ES-I3 (cell line): Measurements from ENCODE around the gene USP10.

Experiments used
- H3K36me3 ChIP-seq: 2 replicates; pipeline ENCODE4 v1.6.1; 2013; ENCODE audit warnings: mild to moderate bottlenecking, low read length, control low read depth, moderate library complexity; ENCODE audit not compliant: insufficient read depth
- H3K4me1 ChIP-seq: 2 replicates; pipeline ENCODE4 v1.6.1; 2013; ENCODE audit warnings: mild to moderate bottlenecking, control low read depth, low read length; ENCODE audit not compliant: insufficient read depth
- H3K9ac ChIP-seq: 2 replicates; pipeline ENCODE4 v1.6.1; 2013; ENCODE audit warnings: low read depth, mild to moderate bottlenecking, low read length, moderate library complexity
- H3K9me3 ChIP-seq: 2 replicates; pipeline ENCODE4 v1.6.1; 2013; ENCODE audit warnings: mild to moderate bottlenecking, low read length, moderate library complexity; ENCODE audit not compliant: control insufficient read depth, insufficient read depth

Gene USP10

GRCh38 chr16:84699712-84700445 lies at the start of gene USP10:
TSS of gene USP10 (plus strand) at chr16:84700000. CDS start at chr16:84700091, 91 bp downstream.
- Histone ChIP-seq H3K36me3 (no peaks in the 10 kb centered on the region), H3K9ac (peak within 1 kb of the TSS; percentile 99)

GRCh38 chr16:84650062-84650991 lies 49.5 kb upstream of the USP10 start:
- Histone ChIP-seq H3K9ac (no peak overlapping the region), H3K9me3 (no peaks in the 10 kb centered on the region), H3K36me3 (no peaks in the 10 kb centered on the region), H3K4me1 (peaks cover 7% of the 10 kb centered on the region)

More at GRCh38 chr16:84699712-84700445, at the start of gene USP10:
- peaks cover 18% of the 10 kb centered on the region for H3K4me1 ChIP-seq
- H3K9me3 ChIP-seq: no peaks in the 10 kb centered on the region

- no peaks in the 10 kb centered on the region for H3K36me3 ChIP-seq
- no peaks in the 10 kb centered on the region for H3K9me3 ChIP-seq
- no peak overlapping the region for H3K9ac ChIP-seq
- peaks cover 7% of the 10 kb centered on the region for H3K4me1 ChIP-seq
These were observed 47.2 kb upstream of the USP10 start for GRCh38 chr16:84652566-84652965.

- no peak overlapping the region for H3K9ac ChIP-seq
- H3K9me3 ChIP-seq: no peaks in the 10 kb centered on the region
- H3K36me3 ChIP-seq: no peaks in the 10 kb centered on the region
- peaks cover 7% of the 10 kb centered on the region for H3K4me1 ChIP-seq
These were observed 45.6 kb upstream of the USP10 start for GRCh38 chr16:84654238-84654637.

GRCh38 chr16:84654998-84655397 lies 44.8 kb upstream of the USP10 start:
- Histone ChIP-seq H3K4me1 (peaks cover 3% of the 10 kb centered on the region; the same call in 1 of the 2 replicates), H3K9me3 (no peaks in the 10 kb centered on the region), H3K9ac (no peak overlapping the region), H3K36me3 (0 out of 2 replicates have a peak, but pooled peaks cover 2% of the 10 kb centered on the region)

- Histone ChIP-seq H3K9me3 (no peaks in the 10 kb centered on the region), H3K9ac (no peak overlapping the region), H3K36me3 (peaks cover 6% of the 10 kb centered on the region; the same call in 1 of the 2 replicates), H3K4me1 (no peaks in the 10 kb centered on the region)
These were observed 43.2 kb upstream of the USP10 start for GRCh38 chr16:84656649-84657048.

- Histone ChIP-seq H3K36me3 (peaks cover 6% of the 10 kb centered on the region; the same call in 1 of the 2 replicates), H3K9me3 (no peaks in the 10 kb centered on the region), H3K9ac (no peak overlapping the region), H3K4me1 (no peaks in the 10 kb centered on the region)
These were observed 42.5 kb upstream of the USP10 start for GRCh38 chr16:84657229-84657837.

- peaks cover 6% of the 10 kb centered on the region; the same call in 1 of the 2 replicates for H3K36me3 ChIP-seq
- no peaks in the 10 kb centered on the region for H3K4me1 ChIP-seq
- H3K9ac ChIP-seq: no peak overlapping the region
- H3K9me3 ChIP-seq: no peaks in the 10 kb centered on the region
These were observed 41.1 kb upstream of the USP10 start for GRCh38 chr16:84658690-84659089.

- H3K4me1 ChIP-seq: no peaks in the 10 kb centered on the region
- H3K36me3 ChIP-seq: peaks cover 6% of the 10 kb centered on the region; the same call in 1 of the 2 replicates
- no peaks in the 10 kb centered on the region for H3K9me3 ChIP-seq
- H3K9ac ChIP-seq: no peak overlapping the region
These were observed 40.0 kb upstream of the USP10 start for GRCh38 chr16:84659656-84660300.

GRCh38 chr16:84660973-84661372 lies 38.8 kb upstream of the USP10 start:
- no peak overlapping the region for H3K9ac ChIP-seq

GRCh38 chr16:84661418-84662060 lies 38.3 kb upstream of the USP10 start:
- Histone ChIP-seq H3K9me3 (no peaks in the 10 kb centered on the region), H3K9ac (no peak overlapping the region), H3K36me3 (peaks cover 6% of the 10 kb centered on the region; the same call in 1 of the 2 replicates), H3K4me1 (no peaks in the 10 kb centered on the region)

More at GRCh38 chr16:84660973-84661372, 38.8 kb upstream of the USP10 start:
- Histone ChIP-seq H3K9me3 (no peaks in the 10 kb centered on the region), H3K36me3 (peaks cover 6% of the 10 kb centered on the region; the same call in 1 of the 2 replicates), H3K4me1 (no peaks in the 10 kb centered on the region)

- Histone ChIP-seq H3K9ac (no peak overlapping the region), H3K36me3 (peaks cover 6% of the 10 kb centered on the region; the same call in 1 of the 2 replicates), H3K4me1 (peaks cover 7% of the 10 kb centered on the region), H3K9me3 (no peaks in the 10 kb centered on the region)
These were observed 37.3 kb upstream of the USP10 start for GRCh38 chr16:84662471-84662870.

GRCh38 chr16:84663433-84664101 lies 36.2 kb upstream of the USP10 start:
- Histone ChIP-seq H3K9ac (no peak overlapping the region), H3K4me1 (peaks cover 17% of the 10 kb centered on the region), H3K9me3 (no peaks in the 10 kb centered on the region), H3K36me3 (peaks cover 6% of the 10 kb centered on the region; the same call in 1 of the 2 replicates)
